CD4-positive, alpha-beta T cell treated with Interleukin-15 for 1 hour (primary cell): ENCODE measurements around the gene PPP1R16B.

Experiments used
- DNase-seq: peaks from one replicate; pipeline ENCODE4 v3.0.0-alpha.2; 2020

PPP1R16B gene

DNA sequence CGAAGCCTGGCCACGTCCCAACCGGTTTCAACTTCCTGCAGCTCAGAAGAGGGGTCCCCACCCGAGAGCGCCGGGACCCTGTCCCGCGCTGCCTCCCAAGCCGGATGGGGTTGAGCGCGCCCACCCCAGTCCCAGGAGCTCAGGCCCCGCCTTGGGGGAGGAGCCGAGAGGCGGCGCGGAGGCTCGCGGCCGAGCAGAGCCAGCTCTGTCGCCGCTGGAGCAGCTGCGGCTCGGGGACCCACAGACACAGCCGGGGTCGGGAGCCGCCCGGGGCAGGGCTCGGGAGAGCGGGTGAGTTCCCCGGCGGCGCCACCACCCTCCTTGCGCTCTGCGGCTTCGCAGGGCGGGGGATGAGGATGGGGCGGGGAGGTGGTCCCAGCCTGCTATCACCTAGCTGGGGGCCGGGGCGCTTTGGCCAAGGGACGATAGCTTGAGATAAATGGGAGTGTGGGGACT lies at the start of gene PPP1R16B:
TSS of gene PPP1R16B (plus strand) at position 196 of the 456 bp plus-strand sequence. CDS start 30,229 bp downstream, outside the sequence.
- DNase-seq: peak; percentile 84

DNA sequence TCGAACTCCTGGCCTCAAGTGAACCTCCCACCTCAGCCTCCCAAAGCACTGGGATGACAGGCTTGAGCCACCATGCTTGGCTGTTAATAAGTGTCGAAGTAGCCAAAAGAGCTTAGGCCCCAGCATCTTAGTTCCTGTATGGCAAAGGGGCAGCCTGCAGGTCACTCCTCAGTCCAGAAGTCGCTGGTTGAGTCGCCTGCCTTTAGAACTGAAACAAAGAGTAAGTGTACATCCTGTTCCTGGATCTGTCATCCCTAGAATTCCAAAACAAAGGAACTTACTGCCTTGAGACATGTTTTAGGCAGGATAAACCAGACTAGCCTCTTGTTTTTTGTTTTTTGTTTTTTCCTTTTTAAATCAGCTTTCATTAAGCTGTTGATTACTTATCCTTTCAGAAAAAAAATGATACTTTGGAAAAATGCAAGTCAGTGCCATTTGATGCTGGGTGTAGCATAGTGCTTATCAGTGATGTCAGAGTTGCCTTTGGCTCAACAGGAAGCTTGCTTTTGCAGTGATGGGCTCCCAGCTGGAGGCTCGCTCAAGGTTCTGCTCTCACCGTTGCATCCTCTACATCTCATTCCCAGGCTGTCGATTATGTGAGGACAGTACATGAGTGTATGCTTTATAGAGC lies 48.2 kb upstream of the PPP1R16B start:
- DNase-seq: no peak

DNA sequence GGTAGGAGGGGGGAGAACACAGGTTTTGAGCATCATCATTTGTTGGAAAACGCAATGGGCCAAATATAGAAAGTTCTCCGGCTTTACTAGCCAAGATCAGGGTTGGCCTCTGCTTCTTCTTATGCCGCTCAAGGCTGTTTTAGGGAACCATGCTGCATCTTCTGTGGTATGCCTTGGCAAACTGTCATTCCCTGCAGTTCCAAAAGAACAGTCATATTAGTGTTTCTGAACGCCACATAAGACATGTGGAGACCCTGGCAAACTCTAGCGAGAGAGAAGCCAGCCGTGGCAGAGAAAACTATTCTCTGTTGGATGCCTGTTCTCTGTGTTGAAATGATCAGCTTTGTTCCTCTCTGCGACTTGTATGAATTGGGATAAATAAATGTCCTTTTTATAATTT lies 46.4 kb upstream of the PPP1R16B start:
- no peak for DNase-seq

DNA sequence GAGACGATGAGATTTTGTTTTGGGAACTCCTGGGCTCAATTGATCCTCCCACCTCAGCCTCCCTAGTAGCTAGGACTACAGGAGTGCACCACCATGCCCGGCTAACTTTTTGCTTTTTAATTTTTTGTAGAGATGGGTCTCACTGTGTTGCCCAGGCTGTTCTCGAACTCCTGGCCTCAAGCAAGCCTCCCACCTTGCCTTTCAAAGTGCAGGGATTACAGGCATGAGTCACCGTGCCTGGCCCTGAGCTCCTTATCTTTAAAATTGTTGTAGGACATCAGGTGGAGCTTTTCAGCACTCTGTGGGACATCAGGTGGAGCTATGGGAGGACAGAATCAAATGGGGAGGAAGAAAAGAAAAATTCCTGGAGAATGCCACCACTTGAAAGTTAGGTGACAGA lies 44.5 kb upstream of the PPP1R16B start:
- DNase-seq: no peak

DNA sequence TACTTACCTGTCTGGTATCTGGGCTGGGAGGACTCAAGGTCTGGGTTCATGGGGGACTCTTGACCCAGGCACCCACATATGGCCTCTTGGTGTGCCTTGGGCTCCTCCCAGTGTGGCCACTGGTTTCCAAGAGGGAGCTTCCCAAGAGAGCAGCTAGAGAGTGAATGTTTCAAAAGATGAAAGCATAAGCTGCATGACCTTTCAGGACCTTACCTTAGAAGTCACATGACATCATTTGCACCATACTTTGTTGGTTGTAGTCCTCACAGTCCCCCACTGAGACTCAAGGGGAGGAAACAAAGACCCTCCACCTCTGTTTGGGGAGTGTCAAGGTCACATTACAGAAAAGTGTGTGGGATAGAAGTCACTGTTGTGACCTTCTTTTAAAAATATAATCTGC lies 43.3 kb upstream of the PPP1R16B start:
- no peak for DNase-seq

DNA sequence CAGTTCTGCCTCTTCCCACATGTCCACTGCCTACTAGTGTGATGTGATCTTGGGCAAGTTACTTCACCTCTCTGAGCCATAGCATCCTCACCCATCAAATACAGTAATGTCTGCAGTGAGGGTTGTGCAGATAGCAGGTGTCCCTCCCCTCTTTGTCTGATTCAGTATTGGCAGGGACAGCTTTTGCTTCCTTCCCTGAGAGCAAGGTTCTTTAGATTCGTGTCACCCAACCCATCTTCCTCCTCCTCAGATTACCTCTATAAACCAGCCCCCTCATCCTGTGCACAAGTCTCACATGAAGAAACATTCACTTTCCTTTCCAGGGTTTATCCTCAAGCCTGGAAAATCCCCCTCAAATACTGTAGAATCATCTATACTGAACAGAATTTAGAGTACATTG lies 41.9 kb upstream of the PPP1R16B start:
- no peak for DNase-seq

DNA sequence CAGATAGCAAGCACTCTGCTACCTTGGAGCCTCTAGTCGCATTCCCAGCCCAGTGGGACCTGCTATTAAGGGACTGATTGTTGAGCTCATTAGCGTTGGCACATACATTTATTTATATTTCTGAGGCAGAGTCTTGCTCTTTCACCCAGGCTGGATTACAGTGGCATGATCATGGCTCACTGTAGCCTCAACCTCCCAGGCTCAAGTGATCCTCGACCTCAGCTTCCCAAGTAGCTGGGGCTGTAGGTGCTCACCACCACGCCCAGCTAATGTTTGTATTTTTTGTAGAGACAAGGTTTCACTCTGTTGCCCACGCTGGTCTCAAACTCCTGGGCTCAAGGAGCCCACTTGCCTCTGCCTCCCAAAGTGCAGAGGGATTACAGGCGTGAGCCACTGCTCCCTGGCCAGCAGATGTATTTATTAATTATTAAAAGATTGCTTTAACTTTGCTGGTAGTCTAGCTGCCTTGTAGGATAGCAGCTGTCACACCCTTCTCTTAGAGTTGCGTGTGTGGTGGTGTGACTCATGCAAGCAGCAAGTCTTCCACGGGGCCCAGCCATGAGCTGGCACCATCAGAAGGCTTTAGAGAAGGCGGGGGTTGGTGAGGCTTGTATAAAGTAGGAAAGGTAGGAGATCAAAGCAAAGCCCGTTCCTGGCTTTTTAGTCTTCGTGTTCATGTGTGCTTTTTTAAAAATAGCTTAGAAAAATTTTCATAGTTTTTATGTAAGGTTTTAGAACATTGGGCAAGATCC lies 40.8 kb upstream of the PPP1R16B start:
- no peak for DNase-seq

DNA sequence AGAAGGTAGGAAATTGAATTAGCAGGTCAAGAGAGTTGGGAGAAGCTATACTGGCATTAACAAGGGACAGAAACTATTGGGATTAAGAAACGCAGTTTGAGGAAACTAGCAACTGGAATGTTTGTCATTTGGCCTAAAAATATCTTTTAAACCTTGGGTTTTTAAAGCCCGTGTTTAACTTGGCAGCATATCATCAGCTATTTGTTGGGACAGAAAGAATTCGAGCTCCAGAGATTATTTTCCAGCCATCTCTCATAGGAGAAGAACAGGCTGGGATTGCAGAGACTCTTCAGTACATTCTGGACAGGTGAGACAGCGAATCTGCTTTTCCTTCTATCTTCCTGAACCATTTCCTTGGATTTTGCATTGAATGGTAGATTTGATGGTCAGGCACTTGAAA lies 39.4 kb upstream of the PPP1R16B start:
- DNase-seq: no peak

DNA sequence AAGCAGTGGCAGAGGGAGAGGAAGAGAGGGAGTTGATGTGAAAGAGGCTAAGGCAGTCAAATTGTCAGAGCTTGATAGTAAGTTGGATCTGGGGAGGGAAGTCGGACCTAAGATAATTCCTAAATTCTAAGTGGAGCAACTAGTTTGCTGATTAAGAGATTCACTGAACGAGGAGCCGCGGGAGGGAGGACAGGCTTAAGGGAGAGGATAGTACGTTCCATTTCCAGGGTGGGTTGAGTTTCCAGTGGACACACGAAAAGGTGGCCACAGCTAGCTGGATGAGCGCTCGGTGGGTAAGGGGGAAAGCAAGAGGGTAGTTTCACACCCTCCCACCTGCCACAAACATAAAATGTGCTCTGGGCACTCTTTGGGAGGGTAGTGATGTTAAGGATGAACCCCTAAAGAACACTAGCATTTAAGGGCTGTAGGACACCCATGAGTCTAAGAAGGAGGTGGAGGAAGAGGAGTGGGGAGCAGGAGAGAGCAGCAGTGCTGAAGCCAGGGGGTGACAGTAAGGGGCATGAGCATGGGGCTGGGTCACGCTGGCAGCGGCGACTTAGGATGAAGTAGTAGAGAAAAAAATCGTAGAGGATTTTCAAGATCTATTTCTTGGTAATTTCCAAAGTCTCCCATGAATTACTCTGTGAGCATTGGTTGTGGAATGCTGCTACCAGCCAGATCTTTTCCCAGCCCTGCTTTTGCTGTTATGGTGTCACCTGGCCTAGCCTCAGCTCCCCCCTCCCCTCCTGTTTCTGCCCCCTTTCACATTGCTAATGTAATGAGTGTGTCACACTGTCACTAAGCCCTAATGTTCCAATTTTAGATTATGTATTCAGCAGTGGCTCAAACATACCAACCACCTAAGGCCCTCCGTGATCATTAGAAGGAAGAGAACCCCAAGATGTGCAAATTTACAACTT lies 35.9 kb upstream of the PPP1R16B start:
- DNase-seq: no peak

DNA sequence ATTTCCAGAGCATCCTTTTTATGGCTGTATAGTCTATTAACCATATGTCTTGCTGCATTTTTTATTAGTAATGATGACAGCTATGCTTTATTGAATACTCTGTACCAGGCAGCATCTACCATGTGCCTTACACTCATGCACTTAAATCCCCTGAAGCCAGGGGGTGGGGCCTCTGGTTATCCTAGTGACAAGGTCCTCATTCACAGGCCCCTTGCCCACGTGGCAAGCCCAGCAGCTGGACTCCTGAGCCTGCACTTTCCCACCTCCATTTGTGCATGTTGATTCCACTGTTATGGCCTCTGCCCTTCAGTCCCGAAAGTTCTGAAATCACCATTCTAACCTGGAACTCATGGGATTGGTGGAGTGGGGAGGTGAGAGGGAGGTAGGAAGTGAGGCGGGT lies 35.0 kb upstream of the PPP1R16B start:
- no peak for DNase-seq

DNA sequence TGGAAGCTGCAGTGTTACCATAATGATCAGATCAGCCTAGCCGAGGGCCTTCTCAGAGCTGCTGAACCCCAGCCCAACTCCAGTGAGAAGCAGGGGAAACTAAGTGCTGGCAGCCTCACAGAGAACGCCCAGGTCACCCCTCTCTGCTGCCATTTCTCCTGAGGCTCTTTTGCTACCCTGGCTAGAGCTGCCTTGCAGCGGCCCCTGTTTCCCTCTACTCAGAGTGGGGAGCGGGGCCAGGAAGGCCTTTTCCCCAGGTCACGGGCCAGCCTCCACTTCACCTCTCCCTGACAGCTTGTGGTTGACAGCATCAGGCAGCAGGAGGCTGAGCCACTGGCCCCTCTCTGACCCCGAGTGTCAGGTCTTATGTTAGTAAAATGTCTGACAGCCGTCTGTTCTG lies 34.5 kb upstream of the PPP1R16B start:
- no peak for DNase-seq

DNA sequence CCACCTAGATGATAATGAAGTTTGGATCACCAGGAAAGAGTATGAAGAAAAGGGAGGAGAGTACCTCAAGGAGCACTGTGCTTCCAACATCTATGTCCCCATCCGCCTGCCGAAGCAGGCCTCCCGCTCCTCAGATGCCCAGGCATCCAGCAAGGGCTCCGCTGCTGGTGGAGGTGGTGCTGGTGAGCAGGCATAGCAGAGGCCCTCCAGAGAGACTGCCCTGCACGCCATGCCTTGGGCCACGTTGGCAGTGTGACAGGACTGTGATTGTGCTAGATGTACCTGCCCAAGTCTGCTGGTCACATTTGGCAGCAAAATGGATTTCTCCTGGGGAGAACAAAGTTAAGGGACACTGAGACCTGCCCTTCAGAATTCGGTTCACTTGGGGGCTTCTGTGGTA lies 33.9 kb upstream of the PPP1R16B start:
- DNase-seq: no peak

DNA sequence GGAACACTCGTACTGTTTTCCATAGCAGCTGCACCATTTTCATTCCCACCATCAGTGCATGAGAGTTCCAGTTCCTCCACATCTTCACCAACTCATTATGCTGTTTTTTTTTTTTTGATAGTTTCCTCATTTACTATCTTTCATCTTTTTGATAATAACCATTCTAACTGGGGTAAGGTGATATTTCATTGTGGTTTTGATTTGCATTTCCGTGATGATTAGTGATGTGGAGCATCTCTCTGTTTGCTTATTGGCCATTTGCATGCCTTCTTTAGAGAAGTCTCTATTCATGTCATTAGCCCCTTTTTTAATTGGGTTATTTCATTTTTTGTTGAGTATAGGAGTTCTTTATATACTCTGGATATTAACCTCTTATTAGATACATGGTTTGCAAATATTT lies 31.3 kb upstream of the PPP1R16B start:
- no peak for DNase-seq

DNA sequence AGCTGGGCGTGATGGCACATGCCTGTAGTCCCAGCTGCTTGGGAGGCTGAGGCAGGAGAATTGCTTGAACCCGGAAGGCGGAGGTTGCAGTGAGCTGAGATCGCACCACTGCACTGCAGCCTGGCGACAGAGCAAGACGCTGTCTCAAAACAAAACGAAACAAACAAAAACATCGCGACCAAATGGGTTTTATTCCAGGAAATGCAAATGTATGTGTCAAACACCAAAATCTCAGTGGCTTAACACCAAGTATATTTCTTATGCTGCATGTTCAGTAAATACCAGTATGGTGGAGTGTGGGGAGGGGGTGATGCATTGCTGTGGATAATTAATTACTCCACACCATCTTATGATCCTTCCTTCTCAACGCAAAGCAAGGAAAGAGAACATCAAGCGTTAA lies 29.1 kb upstream of the PPP1R16B start:
- peak; percentile 32 for DNase-seq

DNA sequence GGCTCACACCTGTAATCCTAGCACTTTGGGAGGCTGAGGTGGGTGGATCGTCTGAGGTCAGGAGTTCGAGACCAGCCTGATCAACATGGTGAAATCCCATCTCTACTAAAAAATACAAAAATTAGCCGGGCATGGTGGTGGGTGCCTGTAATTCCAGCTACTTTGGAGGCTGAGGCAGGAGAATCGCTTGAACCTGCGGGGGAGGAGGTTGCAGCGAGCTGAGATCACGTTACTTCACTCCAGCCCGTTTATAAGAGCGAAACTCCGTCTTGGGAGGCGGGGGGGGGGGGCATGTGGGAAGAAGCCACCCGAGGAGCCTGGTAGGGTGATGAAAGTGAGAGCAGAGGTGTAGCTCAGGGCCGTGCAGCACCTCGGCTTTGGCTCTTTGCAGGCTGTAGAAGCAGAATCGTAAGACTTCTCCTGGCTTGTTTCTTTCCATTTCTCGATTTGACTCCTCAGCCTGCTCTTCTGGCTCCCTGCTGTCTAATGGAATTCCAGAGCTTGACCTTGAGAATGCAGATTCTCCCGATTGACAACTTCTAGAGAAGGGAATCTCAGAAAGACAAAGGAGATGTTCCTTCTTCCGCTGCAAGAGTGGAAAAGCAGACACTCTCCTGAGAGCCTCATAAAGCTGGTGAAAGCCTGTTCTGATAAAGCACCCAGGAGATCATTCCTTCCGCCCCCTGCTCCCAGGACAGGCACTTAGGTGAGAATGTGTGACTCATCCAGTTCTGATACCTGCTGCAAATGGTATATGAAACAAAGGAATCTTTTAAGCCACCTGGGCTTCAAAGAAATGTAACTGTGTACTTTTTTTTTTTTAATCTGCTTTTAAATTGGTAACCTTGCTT lies 26.0 kb upstream of the PPP1R16B start:
- no peak for DNase-seq

DNA sequence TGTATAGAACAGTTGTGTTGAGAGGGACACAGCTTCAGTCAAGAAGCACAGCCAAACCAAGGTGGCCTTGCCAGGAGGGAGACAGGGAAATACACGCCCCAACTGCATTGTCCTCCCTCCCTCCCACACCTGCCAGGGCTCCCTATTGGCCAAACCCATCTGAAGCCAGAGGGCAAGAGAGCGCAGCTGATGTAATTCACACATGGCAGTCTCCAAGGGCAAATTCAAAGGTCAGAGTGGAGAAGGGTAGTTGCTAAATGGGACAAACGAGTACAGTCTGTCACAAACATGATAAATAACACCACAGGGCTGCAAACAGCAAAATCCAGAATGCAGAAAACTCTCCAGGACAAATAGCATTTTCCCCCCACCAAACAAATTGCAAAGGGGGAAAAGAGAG lies 23.2 kb upstream of the PPP1R16B start:
- DNase-seq: no peak

DNA sequence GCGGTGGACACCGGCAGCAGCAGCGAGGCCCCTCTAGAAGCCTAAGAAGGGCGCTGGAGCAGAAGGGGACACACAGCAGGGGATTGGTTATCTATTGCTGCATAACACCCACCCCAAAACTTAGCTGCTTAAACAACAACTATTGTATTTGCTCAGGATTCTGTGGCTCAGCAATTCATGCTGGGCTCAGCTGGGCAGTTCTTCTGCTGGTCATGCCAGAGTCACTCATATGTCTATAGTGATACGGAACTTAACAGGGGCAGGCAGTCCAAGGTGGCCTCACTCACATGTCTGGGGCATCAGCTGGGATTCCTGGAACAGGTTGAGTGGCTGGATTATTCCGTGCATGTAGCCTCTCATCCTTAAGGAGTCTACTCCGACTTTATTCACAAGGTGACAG lies 17.6 kb upstream of the PPP1R16B start:
- no peak for DNase-seq

DNA sequence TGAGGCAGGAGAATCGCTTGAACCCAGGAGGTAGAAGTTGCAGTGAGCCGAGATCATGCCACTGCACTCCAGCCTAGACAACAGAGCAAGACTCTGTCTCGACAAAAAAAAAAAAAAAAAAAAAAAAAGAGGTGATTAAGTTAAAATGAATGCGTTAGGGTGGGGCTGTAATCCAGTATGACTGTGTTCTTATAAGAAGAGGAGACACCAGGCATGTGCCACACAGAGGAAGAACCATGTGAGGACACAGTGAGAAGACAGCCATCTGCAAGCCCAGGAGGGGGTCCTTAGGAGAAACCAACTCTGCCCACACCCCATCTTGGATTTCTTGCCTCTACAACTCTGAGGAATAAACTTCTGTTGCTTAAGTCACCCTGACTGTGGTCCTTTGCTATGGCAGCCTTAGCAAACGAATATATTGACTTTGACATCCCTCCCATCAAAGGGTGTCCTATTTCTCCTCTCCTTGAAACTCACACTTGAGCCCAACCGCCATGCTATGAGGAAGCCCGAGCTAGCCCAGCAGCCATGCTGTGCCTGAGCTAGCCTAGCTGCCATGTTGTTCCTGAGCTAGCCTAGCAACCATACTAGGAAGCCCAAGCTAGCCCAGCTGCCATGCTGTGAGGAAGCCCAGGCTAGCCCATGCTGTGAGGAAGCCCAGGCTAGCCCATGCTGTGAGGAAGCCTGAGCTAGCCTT lies 15.8 kb upstream of the PPP1R16B start:
- no peak for DNase-seq

DNA sequence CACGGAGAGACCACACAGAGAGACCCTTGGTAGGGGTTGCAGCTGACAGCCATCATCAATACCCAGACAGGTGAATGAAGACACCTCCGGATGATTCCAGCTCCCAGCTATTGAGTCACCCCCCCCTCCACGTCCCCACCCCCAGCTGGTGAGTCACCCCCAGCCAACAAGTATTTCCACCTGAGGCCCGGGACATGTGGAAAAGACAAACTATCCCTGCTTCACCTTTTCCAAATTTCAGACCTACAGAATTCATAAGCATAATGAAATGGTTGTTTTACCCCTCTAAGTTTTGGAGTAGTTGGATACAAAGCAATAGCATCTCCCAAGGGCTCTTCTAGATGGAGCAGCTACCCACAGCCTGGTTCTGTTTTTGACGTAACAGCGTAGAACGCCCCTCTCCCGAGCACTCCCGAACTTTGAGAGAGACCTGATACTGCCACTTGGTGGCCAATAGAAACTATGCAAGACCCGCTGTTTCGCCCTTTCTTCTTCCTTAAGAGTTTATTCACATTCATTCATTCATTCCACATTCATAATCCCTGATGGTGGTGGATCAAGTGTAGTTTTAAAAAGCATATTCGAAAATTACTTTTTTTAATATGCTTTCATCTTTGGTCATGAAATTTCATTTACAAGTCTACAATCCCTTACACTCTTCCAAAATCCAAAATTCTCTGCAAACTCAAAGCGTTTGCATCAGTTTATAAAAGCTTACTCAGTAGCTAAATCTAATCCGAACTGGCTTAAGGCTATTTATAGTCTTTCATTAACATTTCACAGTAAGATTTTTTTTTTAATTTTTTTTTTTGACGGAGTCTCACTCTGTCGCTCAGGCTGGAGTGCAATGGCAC lies 15.1 kb upstream of the PPP1R16B start:
- peak; percentile 61 for DNase-seq

DNA sequence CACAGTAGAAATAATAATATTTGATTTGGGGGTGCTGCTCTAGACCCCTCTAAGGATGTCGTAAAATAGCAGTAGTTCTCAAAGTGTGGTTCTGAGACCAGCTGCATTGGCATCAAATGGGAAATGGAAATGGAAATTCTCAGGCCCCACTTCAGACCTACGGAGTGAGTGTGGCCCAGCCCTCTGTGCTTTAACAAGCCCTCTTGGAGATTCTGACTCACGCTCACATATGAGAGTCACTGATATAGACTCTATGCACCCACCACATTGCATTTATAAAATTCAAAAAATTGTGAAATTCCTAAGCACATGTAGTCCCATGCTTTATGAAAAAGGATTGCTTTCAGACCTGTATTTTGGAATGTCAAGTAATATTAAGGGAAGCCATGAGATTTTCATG lies 14.2 kb upstream of the PPP1R16B start:
- no peak for DNase-seq

DNA sequence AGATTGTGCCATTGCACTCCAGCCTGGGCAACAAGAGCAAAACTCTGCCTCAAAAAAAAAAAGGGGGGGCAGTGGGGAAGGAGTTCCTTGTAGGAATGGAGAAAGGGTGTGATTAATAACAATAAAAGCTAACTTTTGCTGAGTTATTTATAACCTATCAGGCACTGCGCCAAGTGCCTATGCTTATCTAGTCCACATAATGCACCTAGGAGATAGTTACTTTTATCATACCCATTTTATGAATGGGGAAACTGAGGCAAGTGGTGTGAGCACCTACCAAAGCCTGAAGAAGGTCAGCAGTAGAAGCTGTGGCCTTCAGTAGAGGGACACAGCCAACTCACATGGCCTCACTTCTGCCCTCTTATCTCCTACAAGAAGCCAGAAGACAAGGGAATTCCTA lies 13.6 kb upstream of the PPP1R16B start:
- no peak for DNase-seq
